Measurements from ENCODE around the gene CTNNA3. TPM values are rescaled to one million over a fixed set of nuclear protein-coding genes. Genes with fewer than 3 reads are reported as not detected.

The CTNNA3 gene
- total RNA-seq, 4 donors from 2014 or later, result 0.47 to 3.3 (median 0.80) TPM; not detected in 1

- no peak for TF ChIP-seq POLR2A (IDR thresholded peaks at IDR 0.05)
- no peak for TF ChIP-seq CTCF (IDR thresholded peaks at IDR 0.05)
- no peak for DNase-seq
- H3K36me3 ChIP-seq, result no peaks in the 10 kb centered on the region
- H3K9me3 ChIP-seq, result no peaks in the 10 kb centered on the region
- no peak overlapping the region for H3K27ac ChIP-seq
- no peaks in the 10 kb centered on the region for H3K4me1 ChIP-seq
- no peak overlapping the region for H3K4me3 ChIP-seq
- no peaks in the 10 kb centered on the region for H3K27me3 ChIP-seq
These were observed 1229.0 kb downstream of the CTNNA3 start for GRCh38 chr10:66467042-66467441.

GRCh38 chr10:66466622-66467021 is 1229.4 kb downstream of the CTNNA3 start:
- Histone ChIP-seq H3K36me3 (no peaks in the 10 kb centered on the region), H3K4me3 (no peak overlapping the region), H3K27me3 (no peaks in the 10 kb centered on the region), H3K27ac (no peak overlapping the region), H3K9me3 (no peaks in the 10 kb centered on the region), H3K4me1 (no peaks in the 10 kb centered on the region)
- DNase-seq, result no peak
- TF ChIP-seq POLR2A (IDR thresholded peaks at IDR 0.05) (no peak), CTCF (IDR thresholded peaks at IDR 0.05) (no peak)

- Histone ChIP-seq H3K27ac (no peak overlapping the region), H3K36me3 (no peaks in the 10 kb centered on the region), H3K9me3 (no peaks in the 10 kb centered on the region), H3K4me3 (no peak overlapping the region), H3K27me3 (no peaks in the 10 kb centered on the region), H3K4me1 (no peaks in the 10 kb centered on the region)
- no peak for DNase-seq
- TF ChIP-seq CTCF (IDR thresholded peaks at IDR 0.05) (no peak), POLR2A (IDR thresholded peaks at IDR 0.05) (no peak)
These were observed 1232.4 kb downstream of the CTNNA3 start for GRCh38 chr10:66463611-66464010.

GRCh38 chr10:66457629-66458028 is 1238.4 kb downstream of the CTNNA3 start:
- Histone ChIP-seq H3K27ac (no peak overlapping the region), H3K27me3 (no peaks in the 10 kb centered on the region), H3K36me3 (no peaks in the 10 kb centered on the region), H3K4me3 (no peak overlapping the region), H3K4me1 (no peaks in the 10 kb centered on the region), H3K9me3 (peaks cover 0 to 3% (median 0%) of the 10 kb centered on the region in 4 donors)
- TF ChIP-seq POLR2A (IDR thresholded peaks at IDR 0.05) (no peak), CTCF (IDR thresholded peaks at IDR 0.05) (no peak)
- no peak for DNase-seq

GRCh38 chr10:66455304-66455703 is 1240.7 kb downstream of the CTNNA3 start:
- Histone ChIP-seq H3K36me3 (no peaks in the 10 kb centered on the region), H3K27ac (no peak overlapping the region), H3K4me3 (no peak overlapping the region), H3K27me3 (no peaks in the 10 kb centered on the region), H3K9me3 (peaks cover 0 to 3% (median 0%) of the 10 kb centered on the region in 4 donors), H3K4me1 (no peaks in the 10 kb centered on the region)
- TF ChIP-seq POLR2A (IDR thresholded peaks at IDR 0.05) (no peak), CTCF (IDR thresholded peaks at IDR 0.05) (no peak)
- no peak for DNase-seq

- Histone ChIP-seq H3K9me3 (no peaks in the 10 kb centered on the region), H3K27ac (no peak overlapping the region), H3K4me3 (no peak overlapping the region), H3K27me3 (no peaks in the 10 kb centered on the region), H3K4me1 (no peaks in the 10 kb centered on the region), H3K36me3 (no peaks in the 10 kb centered on the region)
- TF ChIP-seq POLR2A (IDR thresholded peaks at IDR 0.05) (no peak), CTCF (IDR thresholded peaks at IDR 0.05) (no peak)
- DNase-seq, result no peak
These were observed 1255.4 kb downstream of the CTNNA3 start for GRCh38 chr10:66440568-66440967.
